Psoas muscle (tissue), 8 donors: ENCODE results near the gene SEZ6L. TPM values are rescaled to one million over a fixed set of nuclear protein-coding genes. Genes with fewer than 3 reads are reported as not detected.

Source experiments
- ATAC-seq, 4 donors: fragments of 200-7000 bp; cut with Tn5 transposase; one replicate each; pipeline ENCODE4 v1.9.1; 2020; ENCODE audit warnings: moderate library complexity in 3 of 4, mild to moderate bottlenecking in 2 of 4
- DNase-seq, 2 donors: peaks; one replicate each; pipeline ENCODE4 v3.0.0-alpha.2; 2020
- H3K27ac ChIP-seq: fragments of 200-600 bp; one replicate; pipeline ENCODE4 v1.8.0; 2022
- H3K27me3 ChIP-seq, 3 donors: fragments of 200-600 bp in 1 of 3; one replicate each; pipeline versions ENCODE4 v1.6.1 to v1.8.0; 2013 to 2022; ENCODE audit warnings: low read length in 2 of 3, mild to moderate bottlenecking in 2 of 3, moderate library complexity in 1 of 3; ENCODE audit not compliant: insufficient read depth in 3 of 3
- H3K36me3 ChIP-seq, 2 donors: fragments of 200-600 bp in 1 of 2; one replicate each; pipeline versions ENCODE4 v1.6.1 to v1.8.0; 2013 to 2022; ENCODE audit warnings: low read depth in 1 of 2, mild to moderate bottlenecking in 1 of 2, moderate library complexity in 1 of 2; ENCODE audit not compliant: insufficient read depth in 1 of 2
- H3K4me1 ChIP-seq: fragments of 200-600 bp; one replicate; pipeline ENCODE4 v1.8.0; 2022
- H3K4me3 ChIP-seq: fragments of 200-600 bp; one replicate; pipeline ENCODE4 v1.8.0; 2022; ENCODE audit warnings: mild to moderate bottlenecking
- H3K9me3 ChIP-seq: fragments of 200-600 bp; one replicate; pipeline ENCODE4 v1.8.0; 2022
- CTCF ChIP-seq: fragments of 200-600 bp; IDR thresholded peaks from one replicate; pipeline ENCODE4 v1.8.0; 2022; ENCODE audit warnings: antibody characterized with exemption
- WGBS, 3 donors: extraction: QIAGEN DNeasy Blood & Tissue Kit; methylation state at CpG; one replicate each; pipeline versions ENCODE4 v1.1.6 to v1.1.7; 2013; 5-methylcytosine and 5-hydroxymethylcytosine counted together
- intact Hi-C, 2 donors: fragments of 100-400 bp; cut with DNase I; formaldehyde crosslinking; loops; one replicate each; pipeline versions ENCODE4 v1.11.0 to v1.14.2; 2022
- polyA plus RNA-seq, 3 donors: library from polyadenylated mRNA; stranded (reverse); fragments of 200-250 nt; gene quantifications; one replicate each; pipeline ENCODE4 v1.2.3, GENCODE V29; 2013
- total RNA-seq, 4 donors: library from RNA; stranded (reverse); fragmentation: NEBNext Ultra II Directional in 2 of 4; extraction: Animal tissue kit (Norgen Biotek cat#: 25700) in 2 of 4; gene quantifications; one replicate each; pipeline versions ENCODE4 v1.2.1 to v1.2.4, GENCODE V29; 2021 to 2023
- donor health status: healthy with polysubstance abuse.
- donor health status: DM: no; HTN: no; CAD: no; lungs with moderate emphysema.
- donor health status: Bipolar disorder and iron deficiency.
- donor health status: healthy.
- donor health status: DM: yes; HTN: yes; CAD: no.
- donor health status: DM: no; HTN: no; CAD: no.
- donor health status: DM: no; HTN: no; CAD: no.
- donor health status: DM: yes; HTN: yes; CAD: no.

SEZ6L gene
- total and polyA plus RNA-seq, 7 donors, result 0.04 to 0.06 TPM; not detected in 5

- WGBS, 3 donors, result 54 to 65% (median 62%) methylated on average over 6 of the region's 6 CpGs
- no peaks in the 10 kb centered on the region for H3K27me3 ChIP-seq
Measured at GRCh38 chr22:26314656-26315055, 145.4 kb downstream of the SEZ6L start.

GRCh38 chr22:26316732-26317285 is 147.5 kb downstream of the SEZ6L start:
- DNase-seq, result no peak
- peaks cover 10% of the 10 kb centered on the region for H3K4me1 ChIP-seq
- H3K4me3 ChIP-seq, result no peak overlapping the region
- H3K9me3 ChIP-seq, result no peaks in the 10 kb centered on the region
- H3K36me3 ChIP-seq, result no peaks in the 10 kb centered on the region
- WGBS, 3 donors, result 85 to 89% (median 88%) methylated on average over 2 of the region's 2 CpGs
- no peak for ATAC-seq
- no peak for TF ChIP-seq CTCF
- no peak overlapping the region for H3K27ac ChIP-seq
- intact Hi-C loops, result no loop called here
- no peaks in the 10 kb centered on the region for H3K27me3 ChIP-seq

More at GRCh38 chr22:26314656-26315055, 145.4 kb downstream of the SEZ6L start:
- no peak overlapping the region for H3K4me3 ChIP-seq
- ATAC-seq (no peak), DNase-seq (no peak)
- TF ChIP-seq CTCF, result no peak
- H3K4me1 ChIP-seq, result no peaks in the 10 kb centered on the region
- H3K9me3 ChIP-seq, result no peaks in the 10 kb centered on the region
- intact Hi-C loops, result no loop called here
- H3K36me3 ChIP-seq, result no peaks in the 10 kb centered on the region
- no peak overlapping the region for H3K27ac ChIP-seq

- intact Hi-C loops, result no loop called here
- H3K27ac ChIP-seq, result no peak overlapping the region
- H3K4me3 ChIP-seq, result no peak overlapping the region
- WGBS, 3 donors, result 62 to 64% (median 62%) methylated on average over 6 of the region's 6 CpGs
- no peaks in the 10 kb centered on the region for H3K36me3 ChIP-seq
- DNase-seq (no peak), ATAC-seq (no peak)
- no peaks in the 10 kb centered on the region for H3K9me3 ChIP-seq
- no peaks in the 10 kb centered on the region for H3K27me3 ChIP-seq
- no peak for TF ChIP-seq CTCF
- H3K4me1 ChIP-seq, result peaks cover 14% of the 10 kb centered on the region
Measured at GRCh38 chr22:26318975-26319374, 149.7 kb downstream of the SEZ6L start.

- no peak overlapping the region for H3K4me3 ChIP-seq
- peak overlapping the region; percentile 24 for H3K27ac ChIP-seq
- ATAC-seq (no peak), DNase-seq (no peak)
- TF ChIP-seq CTCF, result no peak
- H3K36me3 ChIP-seq, result no peaks in the 10 kb centered on the region
- WGBS, 3 donors, result 45 to 67% (median 56%) methylated on average over 5 of the region's 5 CpGs
- intact Hi-C loops, result loop anchor here in 1 of 2 donors (5.0 kb wide), 1 partner anchor 88 kb away; no protein-coding TSS in a partner anchor
- no peaks in the 10 kb centered on the region for H3K9me3 ChIP-seq
- no peaks in the 10 kb centered on the region for H3K27me3 ChIP-seq
- peaks cover 14% of the 10 kb centered on the region for H3K4me1 ChIP-seq
Measured at GRCh38 chr22:26320447-26320846, 151.2 kb downstream of the SEZ6L start.

- DNase-seq, result peak; percentile 49 to 90
- intact Hi-C loops, result loop anchor here (1.0 to 5.0 kb wide), 2 partner anchors 89 to 92 kb away; no protein-coding TSS in a partner anchor
- no peak overlapping the region for H3K4me3 ChIP-seq
- H3K27me3 ChIP-seq, result no peaks in the 10 kb centered on the region
- no peaks in the 10 kb centered on the region for H3K36me3 ChIP-seq
- H3K9me3 ChIP-seq, result no peaks in the 10 kb centered on the region
- peak overlapping the region; percentile 91 for H3K27ac ChIP-seq
- peak; percentile 86 to 89 (median 88) for ATAC-seq
- TF ChIP-seq CTCF, result no peak
- 16 to 31% (median 21%) methylated on average over 12 of the region's 12 CpGs for WGBS, 3 donors
- H3K4me1 ChIP-seq, result peaks cover 14% of the 10 kb centered on the region
Measured at GRCh38 chr22:26321469-26321913, 152.2 kb downstream of the SEZ6L start.
